GM19043 (cell line): ENCODE results near the gene MYL10.

Source experiments
- ATAC-seq: cut with Tn5 transposase; IDR thresholded peaks from one replicate; pipeline ENCODE4 v1.9.1; 2021; ENCODE audit warnings: low read depth; ENCODE audit not compliant: unreplicated experiment

Gene MYL10

DNA sequence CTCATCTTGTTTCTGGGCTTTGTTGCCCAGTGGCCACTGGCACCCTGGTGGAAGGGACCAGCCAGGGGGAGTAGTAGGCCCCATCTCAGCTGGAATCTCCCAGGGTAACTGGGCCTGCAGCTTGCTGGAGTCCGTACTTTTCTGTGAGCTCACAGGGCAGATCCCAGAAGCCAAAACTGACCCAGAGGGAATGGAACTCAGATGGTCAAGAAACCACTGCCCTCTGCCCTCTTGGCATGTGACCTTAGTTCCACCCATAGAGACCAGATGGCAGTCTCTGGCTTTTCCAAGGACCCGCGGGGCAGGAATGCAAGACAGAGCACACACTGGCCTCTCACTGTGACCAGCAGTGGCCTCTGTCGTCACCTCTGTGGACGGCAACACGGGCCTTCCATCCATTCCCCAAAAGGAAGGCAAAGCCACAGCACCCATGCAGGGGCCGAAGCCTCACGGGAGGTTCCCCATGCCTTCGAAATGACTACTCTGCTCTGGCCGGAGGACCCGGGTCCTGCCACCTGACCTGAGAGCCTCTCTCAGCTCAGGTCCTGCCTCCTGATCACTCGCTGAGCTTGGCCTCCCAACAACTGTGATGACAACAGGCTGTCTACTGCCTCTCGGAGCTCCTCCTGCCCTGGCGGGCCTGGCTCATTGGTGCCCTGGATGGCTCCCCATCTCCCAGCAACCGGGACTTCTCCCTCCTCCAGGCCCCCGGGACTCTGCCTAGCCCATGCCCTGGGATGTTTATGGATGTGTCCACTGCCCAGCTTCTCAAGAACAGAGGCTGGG is 29.9 kb downstream of the MYL10 start:
- no peak for ATAC-seq

DNA sequence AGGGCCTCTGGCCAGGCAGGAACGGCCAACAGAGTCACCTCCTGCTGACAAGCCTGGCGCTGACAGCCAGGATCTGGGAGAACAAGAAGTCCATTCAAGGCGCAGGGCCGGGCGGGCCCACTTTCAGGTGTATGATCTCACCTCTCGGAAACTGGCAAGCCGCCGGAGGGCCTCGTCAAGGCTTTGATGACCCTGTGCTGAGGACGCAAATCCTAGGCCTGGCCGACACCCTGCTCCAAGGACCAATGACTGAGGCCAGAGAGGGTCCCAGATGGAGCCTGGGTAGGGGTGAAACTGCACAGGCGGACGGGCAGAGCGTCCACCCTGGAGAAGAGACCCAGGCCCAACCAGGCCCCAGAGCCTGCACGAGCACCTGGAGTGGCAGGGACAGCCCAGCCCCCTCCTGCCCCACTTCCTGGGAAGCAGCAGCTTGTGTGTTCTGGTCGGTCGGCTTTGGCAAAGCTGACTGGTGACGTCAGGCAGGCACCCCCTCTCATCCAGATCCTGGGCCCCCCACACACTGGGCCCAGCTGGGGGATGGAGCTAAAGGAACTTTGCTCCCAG is 30.6 kb downstream of the MYL10 start:
- ATAC-seq = no peak

GRCh38 chr7:101597941-101598340 is 31.2 kb downstream of the MYL10 start:
- no peak for ATAC-seq

GRCh38 chr7:101596898-101597297 is 32.2 kb downstream of the MYL10 start:
- no peak for ATAC-seq

- ATAC-seq = no peak
Observed at GRCh38 chr7:101595766-101596537, 33.1 kb downstream of the MYL10 start.

- no peak for ATAC-seq
Observed at GRCh38 chr7:101595246-101595645, 33.9 kb downstream of the MYL10 start.

- ATAC-seq = no peak
Observed at GRCh38 chr7:101594790-101595189, 34.3 kb downstream of the MYL10 start.

- no peak for ATAC-seq
Observed at GRCh38 chr7:101593556-101593955, 35.5 kb downstream of the MYL10 start.

DNA sequence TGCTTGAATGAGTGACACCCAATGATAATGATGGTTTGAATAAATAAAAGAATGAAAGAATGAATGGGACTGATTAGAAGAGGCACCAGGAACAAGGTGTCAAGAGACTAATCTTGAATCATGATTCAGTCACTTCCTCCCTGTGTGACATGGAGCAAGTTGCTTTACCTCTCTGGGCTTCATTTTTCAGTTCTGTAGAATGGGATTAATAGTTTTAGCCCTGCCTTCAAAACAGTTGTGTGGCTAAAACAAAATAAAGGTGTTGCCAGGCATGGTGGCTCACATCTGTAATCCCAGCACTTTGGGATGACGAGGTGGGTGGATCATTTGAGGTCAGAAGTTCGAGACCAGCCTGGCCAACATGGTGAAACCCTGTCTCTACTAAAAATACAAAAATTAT is 37.6 kb downstream of the MYL10 start:
- no peak for ATAC-seq

DNA sequence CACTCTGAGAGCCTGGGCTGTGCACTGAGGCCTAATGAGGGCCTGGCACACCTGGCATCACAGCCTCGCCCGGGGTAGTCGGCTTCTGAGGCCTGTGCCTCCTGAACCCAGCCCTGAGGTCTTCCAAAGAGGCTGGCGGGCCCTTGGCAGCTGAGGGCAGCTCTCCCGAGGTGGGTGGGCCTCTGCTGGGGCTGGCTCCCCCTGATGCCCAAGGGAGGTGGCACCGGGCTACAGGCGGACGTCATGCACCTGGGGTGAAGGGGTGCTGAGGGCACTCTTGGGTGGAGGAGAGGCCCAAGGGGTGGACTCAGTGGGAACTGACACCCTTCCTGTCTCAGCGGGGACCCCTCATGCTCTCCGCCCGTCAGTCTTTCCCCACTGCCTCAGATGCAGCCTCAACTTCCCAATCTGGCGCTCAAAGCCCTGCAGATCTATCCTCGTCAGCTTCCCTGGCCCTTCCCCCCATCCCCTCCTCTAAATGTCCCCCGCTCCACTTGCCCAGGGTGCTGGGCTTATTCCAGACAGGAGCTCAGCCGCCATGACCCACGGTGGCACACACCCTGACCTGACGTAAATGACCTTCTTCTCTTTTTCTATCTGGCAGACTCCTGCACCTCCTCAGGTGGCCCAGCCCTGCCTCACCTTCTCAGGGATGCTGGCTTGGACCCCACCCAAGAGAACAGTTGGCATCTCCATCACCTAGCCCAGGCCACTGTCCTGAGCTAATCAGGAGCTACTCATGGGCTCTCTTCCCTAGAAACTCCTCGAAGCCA is 38.2 kb downstream of the MYL10 start:
- ATAC-seq = no peak

DNA sequence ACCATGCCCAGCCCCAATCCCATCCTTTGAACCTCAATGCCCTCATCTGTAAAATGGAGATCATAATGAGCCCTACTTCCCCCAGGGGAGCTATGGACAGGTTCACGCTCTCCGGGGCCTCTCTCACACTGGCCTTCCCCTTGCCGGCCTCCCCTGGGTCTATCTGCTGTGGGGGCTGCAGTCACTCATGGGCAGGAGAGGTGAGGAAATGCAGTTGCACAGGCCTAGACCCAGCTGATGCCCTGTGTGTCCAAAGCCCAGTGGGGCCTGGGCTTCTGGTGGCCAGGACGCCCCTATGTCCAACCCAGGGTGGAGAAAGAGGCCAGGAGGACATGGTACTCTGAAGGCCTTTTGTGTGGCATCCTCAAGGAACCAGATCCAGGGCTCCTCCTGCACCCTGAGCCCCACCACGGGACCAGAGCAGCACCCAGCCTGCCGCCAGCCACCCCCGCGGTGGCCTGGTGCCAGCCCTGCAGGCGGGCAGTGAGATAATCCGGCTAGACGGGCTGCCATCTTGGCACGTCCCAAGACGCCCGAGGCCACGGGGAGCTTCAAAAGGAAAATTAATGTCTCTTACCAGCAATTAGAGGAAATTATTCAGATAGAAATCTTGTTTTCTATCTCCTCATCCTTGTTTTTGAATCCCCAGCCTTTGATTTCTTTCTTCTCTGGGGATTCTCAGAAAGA is 39.0 kb downstream of the MYL10 start:
- no peak for ATAC-seq

DNA sequence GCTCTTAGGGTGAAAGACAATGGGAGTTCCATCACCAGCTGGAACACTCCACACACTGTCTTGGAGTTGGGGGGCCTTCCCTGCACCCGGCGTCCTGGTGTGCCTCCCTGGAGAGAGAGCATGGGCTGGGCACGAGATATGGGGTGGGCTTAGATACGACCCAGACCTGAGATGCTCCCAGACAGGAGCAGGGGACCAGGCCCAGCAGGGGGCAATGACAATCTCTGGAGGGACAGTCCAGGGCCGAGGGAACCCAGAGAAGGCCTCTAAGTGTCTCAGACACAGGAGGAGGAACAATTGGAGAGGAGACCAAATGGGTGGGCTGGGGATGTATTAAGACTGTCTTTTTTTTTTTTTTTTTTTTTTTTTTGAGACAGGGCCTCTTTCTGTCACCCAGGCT is 40.0 kb downstream of the MYL10 start:
- no peak for ATAC-seq

- ATAC-seq = no peak
Observed at GRCh38 chr7:101588131-101588935, 40.8 kb downstream of the MYL10 start.

DNA sequence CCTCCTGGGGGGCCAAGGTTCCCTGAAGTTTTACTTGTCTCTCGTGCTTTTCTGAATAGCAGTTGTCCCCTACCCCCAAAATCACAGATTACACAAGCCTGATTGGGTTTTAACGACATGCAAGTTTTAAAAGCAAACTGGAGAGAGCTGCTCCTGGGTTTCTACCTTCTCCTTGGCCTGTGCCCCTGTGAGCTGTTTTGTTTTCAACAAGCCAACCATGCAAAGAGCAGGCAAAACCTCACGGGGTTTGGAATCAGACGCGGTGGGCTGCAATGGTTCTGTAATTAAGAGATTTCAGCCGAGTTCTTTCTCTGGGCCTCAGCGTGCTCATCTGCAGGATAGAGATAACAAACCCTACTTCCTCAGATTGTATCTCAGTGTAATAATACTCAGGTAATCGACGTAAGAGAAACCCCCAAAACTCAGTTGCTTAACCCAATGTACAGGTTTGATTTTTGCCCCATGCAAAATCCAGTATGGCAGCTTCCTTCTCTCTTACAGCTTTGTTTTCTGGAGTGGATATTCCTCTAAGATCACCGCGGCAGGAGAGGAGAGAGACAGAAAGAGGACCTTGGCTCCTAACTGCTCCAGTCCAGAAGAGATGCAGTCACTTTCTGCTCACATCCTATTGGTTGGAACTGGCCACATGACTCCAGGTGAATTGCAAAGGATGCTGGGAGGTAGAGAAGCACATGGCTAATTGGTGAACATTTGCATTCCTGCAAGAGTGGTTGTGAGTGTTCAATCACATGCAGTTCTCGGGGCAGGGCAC is 42.0 kb downstream of the MYL10 start:
- ATAC-seq = no peak

DNA sequence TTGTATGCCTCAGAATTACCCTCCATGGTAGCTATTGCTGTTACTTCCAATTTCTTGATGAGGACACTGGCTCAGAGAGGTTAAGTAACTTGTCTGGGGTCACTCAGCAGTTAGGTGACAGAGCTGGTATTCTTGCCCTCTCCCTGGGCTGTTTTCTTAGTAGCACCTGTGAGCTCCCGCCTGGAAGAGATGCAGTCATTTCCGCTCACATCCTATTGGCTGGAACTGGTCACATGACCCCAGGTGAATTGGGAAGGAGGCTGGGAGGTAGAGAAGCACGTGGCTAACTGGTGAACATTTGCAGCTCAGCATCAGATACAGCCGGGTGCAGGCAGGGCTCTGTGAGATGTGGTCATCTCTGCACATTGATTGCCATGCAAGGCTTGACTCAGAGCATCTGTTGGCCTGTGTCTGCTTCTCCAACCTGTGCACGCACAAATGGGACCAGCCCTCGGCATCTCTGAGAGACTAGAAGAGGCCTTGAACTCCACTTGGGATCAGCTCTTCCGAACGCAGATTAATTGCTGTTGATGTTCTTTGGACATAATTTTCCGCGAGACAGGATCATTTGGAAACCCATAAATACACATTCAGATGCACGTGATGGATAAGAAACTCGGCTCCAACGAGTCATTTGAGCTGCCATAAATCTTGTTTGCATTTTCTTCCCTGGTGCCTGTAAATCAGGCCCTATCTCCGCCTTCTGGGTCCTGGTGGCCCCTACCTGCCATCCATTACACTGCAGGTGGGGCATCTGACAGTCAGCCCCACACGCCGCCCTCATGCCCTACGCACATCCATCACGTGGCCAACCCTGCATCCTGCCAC is 42.8 kb downstream of the MYL10 start:
- no peak for ATAC-seq

- ATAC-seq = no peak
Observed at GRCh38 chr7:101582971-101583370, 46.1 kb downstream of the MYL10 start.

GRCh38 chr7:101581891-101582290 is 47.2 kb downstream of the MYL10 start:
- ATAC-seq = no peak

GRCh38 chr7:101580596-101580995 is 48.5 kb downstream of the MYL10 start:
- no peak for ATAC-seq
